GM12872 (cell line): ENCODE results near the gene ST3GAL5.

ENCODE experiments used
- TF ChIP-seq, protein P1 (sequence below): IDR thresholded peaks from 3 replicates; pipeline ENCODE4 v1.5.1; 2011; ENCODE audit warnings: low read depth, mild to moderate bottlenecking, low read length, moderate library complexity; ENCODE audit not compliant: insufficient read depth

ST3GAL5 gene

DNA sequence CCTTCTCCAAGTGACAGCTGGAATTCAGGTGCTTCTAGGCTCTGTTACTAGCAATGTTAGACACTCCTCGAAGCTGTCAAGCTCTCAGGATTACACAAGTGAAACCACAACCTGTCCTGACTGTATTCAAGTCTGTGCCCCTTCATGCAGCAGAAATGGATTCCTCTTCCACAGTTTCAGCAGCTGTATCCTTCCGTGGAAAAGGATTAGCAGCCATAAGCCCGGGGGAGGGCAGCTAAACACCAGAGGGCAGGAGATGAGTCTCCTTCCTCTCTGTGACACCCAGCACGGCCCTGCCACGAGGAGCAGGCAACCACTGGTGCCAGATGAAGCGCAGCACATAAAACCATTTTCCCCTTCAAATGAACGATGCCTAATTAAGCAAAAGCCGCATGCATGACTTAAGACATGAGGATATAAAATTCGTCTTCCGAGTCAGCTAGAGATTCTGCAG lies 1.2 kb downstream of the ST3GAL5 start:
- TF ChIP-seq, protein P1, sequence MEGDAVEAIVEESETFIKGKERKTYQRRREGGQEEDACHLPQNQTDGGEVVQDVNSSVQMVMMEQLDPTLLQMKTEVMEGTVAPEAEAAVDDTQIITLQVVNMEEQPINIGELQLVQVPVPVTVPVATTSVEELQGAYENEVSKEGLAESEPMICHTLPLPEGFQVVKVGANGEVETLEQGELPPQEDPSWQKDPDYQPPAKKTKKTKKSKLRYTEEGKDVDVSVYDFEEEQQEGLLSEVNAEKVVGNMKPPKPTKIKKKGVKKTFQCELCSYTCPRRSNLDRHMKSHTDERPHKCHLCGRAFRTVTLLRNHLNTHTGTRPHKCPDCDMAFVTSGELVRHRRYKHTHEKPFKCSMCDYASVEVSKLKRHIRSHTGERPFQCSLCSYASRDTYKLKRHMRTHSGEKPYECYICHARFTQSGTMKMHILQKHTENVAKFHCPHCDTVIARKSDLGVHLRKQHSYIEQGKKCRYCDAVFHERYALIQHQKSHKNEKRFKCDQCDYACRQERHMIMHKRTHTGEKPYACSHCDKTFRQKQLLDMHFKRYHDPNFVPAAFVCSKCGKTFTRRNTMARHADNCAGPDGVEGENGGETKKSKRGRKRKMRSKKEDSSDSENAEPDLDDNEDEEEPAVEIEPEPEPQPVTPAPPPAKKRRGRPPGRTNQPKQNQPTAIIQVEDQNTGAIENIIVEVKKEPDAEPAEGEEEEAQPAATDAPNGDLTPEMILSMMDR, result peak; percentile 22; the same call in 2 of the 3 replicates

DNA sequence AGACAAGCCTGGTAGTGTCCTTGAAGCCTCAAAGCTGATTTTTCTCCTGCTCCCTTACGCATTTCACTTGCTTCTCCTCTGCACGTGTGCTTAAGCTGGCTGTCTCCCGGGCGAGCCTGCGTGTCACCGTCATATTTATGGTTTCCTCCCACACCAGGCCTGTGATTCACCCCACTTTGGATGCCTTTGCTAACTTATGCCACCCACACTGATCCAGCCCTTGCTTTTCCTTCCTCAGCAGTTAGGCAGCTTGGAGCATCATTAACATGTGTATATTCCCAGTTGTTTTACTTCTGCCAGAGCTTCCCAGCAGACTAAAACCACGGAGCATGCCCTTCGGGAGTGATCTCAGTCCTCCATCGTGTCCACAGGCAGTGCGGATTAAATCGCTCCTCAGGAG lies 2.2 kb downstream of the ST3GAL5 start:
- TF ChIP-seq, protein P1, result no peak

DNA sequence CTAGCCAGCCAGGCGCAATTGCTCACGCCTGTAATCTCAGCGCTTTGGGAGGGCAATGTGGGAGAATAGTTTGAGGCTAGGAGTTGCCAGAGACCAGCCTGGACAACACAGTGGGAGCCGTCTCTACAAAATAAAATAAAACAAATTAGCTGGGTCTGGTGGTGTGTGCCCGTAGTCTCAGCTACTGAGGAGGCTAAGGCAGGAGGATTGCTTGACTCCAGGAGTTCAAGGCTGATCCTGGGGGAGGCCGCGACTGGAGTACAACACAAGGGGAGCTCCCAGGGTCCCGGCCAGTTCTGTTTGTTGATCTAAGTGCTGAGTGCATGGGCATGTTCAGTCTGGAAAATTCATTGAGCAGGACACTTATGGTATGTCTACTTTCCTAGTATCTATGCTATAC lies 2.6 kb downstream of the ST3GAL5 start:
- TF ChIP-seq, protein P1, result no peak

DNA sequence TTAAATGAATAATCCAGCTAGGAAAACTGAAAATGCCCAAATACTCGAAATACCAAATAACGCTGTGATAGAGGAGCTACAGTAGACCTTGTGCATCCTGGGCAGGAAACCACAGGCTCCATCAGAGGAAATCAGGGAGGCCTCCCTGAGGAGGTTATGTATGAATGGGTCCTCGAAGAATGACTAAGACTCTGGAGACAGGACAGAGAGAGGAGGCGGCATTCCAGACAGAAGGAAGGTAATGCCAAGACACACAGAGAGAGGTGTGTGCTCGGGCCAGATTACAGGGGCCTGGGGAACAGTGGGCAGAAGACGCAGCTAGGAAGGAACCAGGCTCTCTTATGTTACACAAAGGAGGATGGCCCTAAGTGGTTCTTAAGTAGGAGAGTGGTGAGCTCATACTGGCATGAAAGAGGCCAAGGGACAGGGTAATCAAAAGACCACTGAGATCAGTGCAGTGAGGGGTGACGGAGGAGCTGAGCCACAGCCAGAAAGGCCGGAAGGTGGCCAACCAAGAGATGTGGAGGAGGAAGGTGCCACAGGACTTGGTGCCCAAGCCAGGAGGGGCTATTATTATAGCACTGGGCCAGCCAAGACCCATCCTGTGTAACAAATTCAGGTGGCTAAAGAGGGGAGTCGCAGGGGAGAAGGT lies 9.9 kb downstream of the ST3GAL5 start:
- TF ChIP-seq, protein P1, result no peak

DNA sequence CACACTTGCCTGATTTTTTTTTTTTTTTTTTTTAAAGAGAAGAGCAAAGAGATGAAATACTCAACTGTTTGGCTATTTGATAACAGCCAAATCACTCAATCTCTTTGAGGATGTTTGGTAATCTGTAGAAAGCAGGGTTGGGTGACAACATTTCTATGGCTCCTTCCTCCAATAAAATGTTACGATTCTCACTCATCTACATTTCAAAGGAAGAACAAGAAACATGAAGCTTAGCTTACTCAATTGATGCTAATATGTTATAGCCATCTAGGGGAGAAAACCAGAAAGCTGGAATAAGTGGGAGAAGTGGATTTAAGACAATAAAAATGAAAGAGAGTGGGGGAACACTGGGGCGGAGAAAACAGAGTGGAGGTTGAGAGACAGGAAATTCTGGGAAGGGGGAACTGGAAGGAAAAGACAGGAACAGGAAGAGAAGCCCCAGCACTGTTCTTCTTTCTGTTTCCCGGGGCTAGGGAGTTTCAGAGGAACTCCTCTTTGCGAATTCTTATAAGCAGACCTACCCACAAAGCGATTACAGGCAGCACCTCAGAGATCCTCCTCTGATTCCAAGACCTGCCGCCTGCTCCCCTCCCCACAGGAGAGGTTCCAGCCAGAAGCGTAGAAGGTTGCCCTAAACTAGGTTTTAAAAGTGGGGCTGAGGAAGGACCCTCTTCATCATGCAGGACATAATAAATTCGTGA lies 13.3 kb downstream of the ST3GAL5 start:
- TF ChIP-seq, protein P1, result no peak

DNA sequence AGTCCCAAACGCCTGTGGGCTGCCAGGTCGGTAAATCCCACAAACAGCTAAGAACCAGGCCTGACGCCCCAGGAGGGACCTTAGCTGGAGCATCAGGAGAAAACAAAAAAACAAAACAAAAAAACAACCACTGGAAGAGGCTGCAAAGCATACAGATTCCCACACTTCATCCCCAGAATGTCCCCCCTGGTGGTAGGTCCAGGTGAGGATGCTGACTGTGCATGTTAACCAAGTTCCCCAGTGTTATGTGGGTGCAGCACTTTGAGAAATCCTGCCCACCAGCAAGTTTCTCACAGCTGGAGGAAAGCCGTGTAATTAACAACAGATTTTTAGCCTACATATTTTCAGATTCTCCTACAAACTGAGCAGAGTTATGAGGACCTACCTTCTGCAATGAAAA lies 15.1 kb downstream of the ST3GAL5 start:
- TF ChIP-seq, protein P1, result peak; percentile 56

DNA sequence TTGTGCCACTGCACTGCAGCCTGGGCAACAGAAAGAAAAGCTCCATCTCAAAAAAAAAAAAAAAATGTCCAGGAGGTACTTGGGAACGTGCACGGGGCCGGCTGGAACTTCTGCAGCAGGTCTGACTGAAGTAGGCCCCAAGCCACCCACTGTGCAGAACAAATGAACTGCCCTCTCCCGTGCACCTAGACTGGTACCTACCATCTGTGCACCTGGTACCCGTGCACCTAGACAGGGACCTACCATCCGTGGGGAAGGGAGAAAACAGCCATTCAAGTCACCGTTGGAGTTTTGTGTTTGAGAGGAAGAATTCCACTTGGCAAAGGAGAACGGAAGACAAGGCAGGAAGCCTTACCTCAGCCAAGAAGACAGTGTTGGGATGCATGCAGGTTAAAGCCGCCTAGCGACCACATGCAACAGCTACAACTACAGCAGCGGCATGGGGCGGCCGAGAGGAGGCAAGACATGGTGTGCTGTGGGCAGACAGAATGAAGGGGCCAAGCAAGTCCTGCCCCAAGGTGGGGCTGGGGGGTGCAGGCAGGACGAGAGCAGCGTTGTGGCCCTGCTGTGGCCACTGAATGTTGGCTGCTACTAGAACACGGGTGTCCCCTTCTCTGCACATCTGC lies 16.1 kb downstream of the ST3GAL5 start:
- TF ChIP-seq, protein P1, result no peak
